Activated T-helper 2 cell treated with anti-CD3 and anti-CD28 coated beads, Interferon-gamma antibody, Interleukin-2, Interleukin-4, amounts not matched to agents 10 μg/mL and 5 μg/mL and 100 μg/mL, durations not matched to agents 14 hours and 24 hours and 36 hours (primary cell): Measurements from ENCODE around the gene MORN3. TPM values are rescaled to one million over a fixed set of nuclear protein-coding genes. Genes with fewer than 3 reads are reported as not detected.

ENCODE experiments used
- DNase-seq: peaks from one replicate; pipeline ENCODE4 v3.0.0; 2021; ENCODE audit warnings: low spot score
- H3K27ac Mint-ChIP-seq: one replicate; pipeline ENCODE4 v1.8.0; 2021; ENCODE audit warnings: mixed read lengths
- H3K27me3 Mint-ChIP-seq: one replicate; pipeline ENCODE4 v1.8.0; 2021; ENCODE audit warnings: low read depth, mixed read lengths
- H3K36me3 Mint-ChIP-seq: one replicate; pipeline ENCODE4 v1.8.0; 2021; ENCODE audit warnings: low read depth, mixed read lengths
- H3K4me1 Mint-ChIP-seq: one replicate; pipeline ENCODE4 v1.8.0; 2021; ENCODE audit warnings: low read depth, mixed read lengths
- H3K4me3 Mint-ChIP-seq: one replicate; pipeline ENCODE4 v1.8.0; 2021; ENCODE audit warnings: low read depth, mild to moderate bottlenecking, moderate library complexity, mixed read lengths
- H3K9me3 Mint-ChIP-seq: one replicate; pipeline ENCODE4 v1.8.0; 2021; ENCODE audit warnings: mixed read lengths
- intact Hi-C: fragments of 100-400 bp; cut with micrococcal nuclease; formaldehyde crosslinking; loops from one replicate; pipeline ENCODE4 v1.15.1; 2023
- total RNA-seq: library from RNA; stranded (reverse); gene quantifications from 2 replicates; pipeline ENCODE4 v1.2.3, GENCODE V29; 2022

The MORN3 gene
- total RNA-seq, 1 donor from 2014 or later = 0.37 TPM

DNA sequence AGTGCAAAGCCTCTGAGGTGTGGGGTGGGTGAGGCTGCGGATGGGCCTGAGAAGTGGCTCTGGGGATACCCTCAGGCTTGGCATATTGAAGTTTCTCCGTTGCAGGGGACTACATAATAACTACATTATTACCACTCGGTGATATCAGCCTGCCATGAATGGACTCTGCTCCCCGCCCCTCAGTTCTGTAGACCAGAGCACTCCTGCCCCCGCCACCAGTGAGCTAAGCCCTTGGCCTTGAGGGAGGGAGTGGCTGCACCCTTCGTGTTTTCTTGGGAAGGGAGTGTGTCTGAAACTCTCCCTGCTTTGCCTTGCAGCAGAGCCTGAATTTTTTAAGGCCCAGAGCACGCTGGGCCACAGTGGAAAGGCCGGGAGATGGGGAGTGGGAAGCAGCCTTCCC lies 41.4 kb downstream of the MORN3 start:
- H3K4me1 Mint-ChIP-seq = peaks cover 50% of the 10 kb centered on the region
- peak overlapping the region; percentile 90 for H3K27ac Mint-ChIP-seq
- intact Hi-C loops = loop anchor here (5.0 kb wide), 3 partner anchors 91 to 276 kb away; partner anchors contain the start of genes ANAPC5 and RHOF
- H3K9me3 Mint-ChIP-seq = no peaks in the 10 kb centered on the region
- no peak for DNase-seq
- H3K4me3 Mint-ChIP-seq = peak overlapping the region; percentile 90
- peaks cover 44% of the 10 kb centered on the region for H3K36me3 Mint-ChIP-seq
- no peaks in the 10 kb centered on the region for H3K27me3 Mint-ChIP-seq

DNA sequence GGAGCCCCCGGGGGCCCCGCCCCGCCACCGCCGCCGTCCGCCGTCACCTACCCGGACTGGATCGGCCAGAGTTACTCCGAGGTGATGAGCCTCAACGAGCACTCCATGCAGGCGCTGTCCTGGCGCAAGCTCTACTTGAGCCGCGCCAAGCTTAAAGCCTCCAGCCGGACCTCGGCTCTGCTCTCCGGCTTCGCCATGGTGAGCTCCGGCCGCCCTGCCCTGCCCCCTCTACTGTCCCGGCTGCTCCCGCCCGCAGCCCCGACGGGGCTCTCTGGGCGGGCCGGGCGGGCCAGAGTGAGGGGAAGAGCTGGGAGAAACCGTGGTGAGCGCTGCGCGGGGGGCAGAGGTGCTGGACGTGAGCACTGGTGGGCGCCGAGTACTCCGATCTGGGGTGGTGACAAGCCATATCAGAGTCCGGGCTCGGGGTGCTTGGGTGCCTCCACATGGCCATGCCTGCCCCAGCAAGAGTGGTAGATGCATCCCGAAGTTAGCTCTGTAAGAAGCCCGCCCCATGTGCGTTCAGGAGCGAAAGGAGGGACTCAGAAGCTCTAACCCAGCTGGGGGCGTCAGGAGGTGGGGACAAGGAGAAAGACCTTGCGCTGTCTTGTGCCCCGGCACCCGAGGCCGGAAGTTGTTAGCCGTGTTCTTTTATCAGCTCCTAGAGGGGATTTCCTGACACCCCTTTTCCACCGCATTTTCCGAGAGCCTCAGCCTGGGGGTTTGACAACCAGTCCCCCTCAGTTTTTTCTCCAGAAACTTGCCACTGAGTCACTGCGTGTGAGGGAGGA lies 42.4 kb downstream of the MORN3 start:
- intact Hi-C loops = loop anchor here (1.0 to 5.0 kb wide), 11 partner anchors 10 to 275 kb away; partner anchors contain the start of genes ANAPC5 and RHOF
- Mint-ChIP-seq H3K9me3 (no peaks in the 10 kb centered on the region), H3K4me1 (peaks cover 44% of the 10 kb centered on the region), H3K4me3 (peak overlapping the region; percentile 90), H3K27me3 (no peaks in the 10 kb centered on the region), H3K27ac (peak overlapping the region; percentile 90), H3K36me3 (peaks cover 39% of the 10 kb centered on the region)
- peak; percentile 78 for DNase-seq

DNA sequence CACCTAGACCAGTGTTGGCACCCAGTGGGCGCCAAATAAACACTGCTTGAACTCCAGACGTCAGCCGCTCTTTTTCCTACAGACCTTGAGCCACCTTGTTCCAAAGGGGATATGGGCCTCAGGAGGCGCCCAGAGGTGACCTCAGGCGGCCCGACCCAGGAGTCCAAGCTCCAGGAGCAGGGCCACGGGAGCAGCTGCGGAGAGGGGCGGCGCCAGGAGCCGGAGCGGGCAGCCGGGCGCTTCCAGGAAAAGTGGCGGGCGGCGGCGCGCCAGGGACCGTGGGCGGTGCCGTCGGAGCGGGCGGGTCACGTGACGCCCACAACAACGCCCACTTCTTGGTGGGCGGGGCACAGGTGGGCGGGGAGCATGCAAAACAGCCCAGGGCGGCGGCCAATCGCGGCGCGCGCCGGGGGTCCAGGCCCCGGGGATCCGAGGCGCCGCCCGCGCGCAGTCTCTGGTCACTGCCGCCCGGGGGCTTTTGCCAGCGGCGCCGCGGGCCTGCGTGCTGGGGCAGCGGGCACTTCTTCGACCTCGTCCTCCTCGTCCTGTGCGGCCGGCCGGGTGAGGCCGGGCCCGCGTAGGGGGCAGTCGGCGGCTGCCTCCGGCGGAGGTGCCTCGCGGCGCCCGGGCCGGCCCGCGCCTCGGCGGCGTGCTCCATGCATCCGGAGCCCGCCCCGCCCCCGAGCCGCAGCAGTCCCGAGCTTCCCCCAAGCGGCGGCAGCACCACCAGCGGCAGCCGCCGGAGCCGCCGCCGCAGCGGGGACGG lies 43.2 kb downstream of the MORN3 start, which contains the start of gene ORAI1:
Gene ORAI1, plus strand, starts transcription at position 444 of the 766 bp plus-strand sequence.
- DNase-seq = peak; percentile 94
- H3K9me3 Mint-ChIP-seq = no peaks in the 10 kb centered on the region
- peaks cover 40% of the 10 kb centered on the region for H3K4me1 Mint-ChIP-seq
- H3K4me3 Mint-ChIP-seq = peak within 1 kb of the TSS; percentile 90
- intact Hi-C loops = loop anchor here (1.0 to 5.0 kb wide), 5 partner anchors 61 to 274 kb away; partner anchors contain the start of genes ANAPC5 and RHOF
- peak within 1 kb of the TSS; percentile 90 for H3K27ac Mint-ChIP-seq
- peaks cover 32% of the 10 kb centered on the region for H3K36me3 Mint-ChIP-seq
- no peaks in the 10 kb centered on the region for H3K27me3 Mint-ChIP-seq

DNA sequence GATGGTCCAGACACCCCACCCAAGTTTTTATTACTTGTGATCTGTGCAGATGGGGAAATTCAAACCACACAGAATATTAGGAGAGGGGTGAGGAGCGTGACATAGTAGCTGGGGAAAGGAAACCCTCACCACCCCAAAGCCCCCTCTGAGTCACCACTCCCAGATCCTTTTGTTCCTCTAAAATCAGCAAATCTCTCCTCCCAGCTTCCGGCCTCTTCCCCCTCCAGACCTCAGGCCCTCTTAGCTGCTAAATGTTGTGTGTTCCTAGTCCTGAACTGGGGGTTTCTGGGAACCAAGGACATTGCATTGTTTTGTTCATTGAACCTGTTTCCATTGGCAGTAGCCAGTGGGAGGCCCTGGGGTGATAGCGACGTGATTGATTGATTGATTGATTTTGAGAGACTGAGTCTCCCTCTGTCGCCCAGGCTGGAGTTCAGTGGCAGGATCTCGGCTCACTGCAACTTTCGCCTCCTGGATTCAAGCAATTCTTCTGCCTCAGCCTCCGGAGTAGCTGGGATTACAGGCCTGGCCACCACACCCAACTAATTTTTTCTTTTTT lies 49.0 kb downstream of the MORN3 start:
- peaks cover 5% of the 10 kb centered on the region for H3K36me3 Mint-ChIP-seq
- peaks cover 11% of the 10 kb centered on the region for H3K4me1 Mint-ChIP-seq
- intact Hi-C loops = no loop called here
- DNase-seq = no peak
- H3K27me3 Mint-ChIP-seq = no peaks in the 10 kb centered on the region
- no peak overlapping the region for H3K27ac Mint-ChIP-seq
- no peak overlapping the region for H3K4me3 Mint-ChIP-seq
- H3K9me3 Mint-ChIP-seq = no peaks in the 10 kb centered on the region

DNA sequence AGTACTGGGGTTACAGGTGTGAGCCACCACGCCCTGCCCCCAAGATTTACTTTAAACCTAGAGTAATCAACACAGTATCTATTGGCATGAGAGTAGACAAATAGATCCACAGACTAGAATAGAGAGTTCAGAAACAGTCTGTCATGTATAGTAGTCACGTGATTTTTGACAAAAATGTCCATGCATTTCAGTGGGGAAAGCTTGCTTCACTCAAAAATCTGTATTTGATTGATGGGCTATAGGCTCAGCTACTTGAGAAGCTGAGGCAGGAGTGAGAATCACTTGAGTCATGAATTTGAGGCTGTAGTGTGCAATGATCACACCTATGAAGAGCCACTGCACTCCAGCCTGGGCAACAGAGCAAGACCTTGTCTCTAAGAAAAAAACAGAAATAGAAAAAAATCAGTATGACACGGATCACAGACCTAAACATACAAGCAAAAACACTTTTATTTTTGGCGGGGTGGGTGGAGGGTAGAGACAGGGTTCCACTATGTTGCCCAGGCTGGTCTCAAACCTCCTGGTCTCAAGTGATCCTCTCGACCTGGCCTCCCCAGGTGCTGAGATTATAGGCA lies 50.7 kb downstream of the MORN3 start:
- no peak for DNase-seq
- intact Hi-C loops = no loop called here
- H3K27me3 Mint-ChIP-seq = no peaks in the 10 kb centered on the region
- no peak overlapping the region for H3K27ac Mint-ChIP-seq
- H3K4me1 Mint-ChIP-seq = peaks cover 3% of the 10 kb centered on the region
- no peak overlapping the region for H3K4me3 Mint-ChIP-seq
- peaks cover 5% of the 10 kb centered on the region for H3K36me3 Mint-ChIP-seq
- H3K9me3 Mint-ChIP-seq = no peaks in the 10 kb centered on the region

DNA sequence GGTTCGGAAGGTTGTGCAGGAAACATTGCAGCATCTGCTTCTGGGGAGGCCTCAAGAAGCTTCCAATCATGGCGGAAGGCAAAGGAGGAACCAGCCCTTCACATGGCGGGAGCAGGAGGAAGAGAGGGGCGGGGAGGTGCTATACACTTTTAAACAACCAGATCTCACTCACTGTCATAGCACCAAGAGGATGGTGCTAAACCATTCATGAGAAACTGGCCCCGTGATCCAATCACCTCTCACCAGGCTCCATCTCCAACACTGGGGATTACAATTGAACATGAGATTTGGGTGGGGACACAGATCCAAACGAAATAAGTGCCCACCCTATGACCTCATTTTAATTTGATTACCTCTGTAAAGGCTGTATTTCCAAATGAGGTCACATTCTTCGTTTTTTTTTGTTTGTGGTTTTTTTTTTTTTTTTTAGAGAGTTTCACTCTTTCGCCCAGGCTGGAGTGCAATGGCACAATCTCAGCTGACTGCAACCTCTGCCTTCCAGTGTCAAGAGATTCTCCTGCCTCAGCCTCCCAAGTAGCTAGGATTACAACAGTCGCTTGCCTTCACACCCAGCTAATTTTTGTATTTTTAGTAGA lies 54.5 kb downstream of the MORN3 start:
- intact Hi-C loops = loop anchor here (2.0 kb wide), 1 partner anchor 32 kb away; no protein-coding TSS in a partner anchor
- Mint-ChIP-seq H3K27ac (no peak overlapping the region), H3K36me3 (peaks cover 5% of the 10 kb centered on the region), H3K4me3 (no peak overlapping the region), H3K27me3 (no peaks in the 10 kb centered on the region), H3K4me1 (peaks cover 1% of the 10 kb centered on the region), H3K9me3 (no peaks in the 10 kb centered on the region)
- DNase-seq = no peak

DNA sequence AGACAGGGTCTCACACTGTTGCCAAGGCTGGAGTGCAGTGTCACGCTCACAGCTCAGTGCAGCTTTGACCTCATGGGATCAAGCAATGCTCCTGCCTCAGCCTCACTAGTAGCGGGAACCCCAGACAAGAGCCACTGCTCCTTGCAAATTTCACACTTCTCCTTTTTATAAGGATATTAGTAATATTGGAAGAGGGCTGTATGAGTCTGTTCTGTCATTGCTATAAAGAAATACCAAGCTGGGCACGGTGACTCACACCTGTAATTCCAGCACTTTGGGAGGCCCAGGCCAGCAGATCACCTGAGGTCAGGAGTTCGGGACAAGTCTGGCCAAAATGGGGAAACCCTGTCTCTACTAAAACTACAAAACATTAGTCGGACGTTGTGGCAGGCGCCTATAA lies 56.0 kb downstream of the MORN3 start:
- Mint-ChIP-seq H3K36me3 (peaks cover under 1% of the 10 kb centered on the region), H3K27ac (no peak overlapping the region), H3K4me3 (no peak overlapping the region), H3K4me1 (peaks cover 1% of the 10 kb centered on the region), H3K9me3 (no peaks in the 10 kb centered on the region), H3K27me3 (no peaks in the 10 kb centered on the region)
- intact Hi-C loops = no loop called here
- no peak for DNase-seq

DNA sequence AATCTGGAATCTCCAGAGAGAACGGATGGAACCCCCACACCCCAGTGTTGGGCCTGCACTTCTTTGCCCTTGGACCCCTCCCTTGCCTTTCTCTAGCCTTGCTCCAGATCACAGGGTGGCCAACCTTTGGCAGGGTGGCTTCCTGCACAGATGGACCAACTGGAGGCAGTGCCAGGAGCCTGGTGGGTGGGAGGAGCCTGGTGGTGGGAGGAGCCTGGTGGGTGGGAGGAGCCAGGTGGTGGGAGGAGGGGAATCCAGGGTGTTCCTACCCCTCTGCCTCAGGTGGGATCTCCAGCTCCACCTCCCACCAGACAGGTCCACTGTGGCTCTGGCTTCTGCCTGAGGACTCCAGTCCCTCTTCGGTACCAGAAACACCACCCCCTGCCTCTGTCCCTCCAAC lies 58.1 kb downstream of the MORN3 start:
- no peak overlapping the region for H3K27ac Mint-ChIP-seq
- no peaks in the 10 kb centered on the region for H3K9me3 Mint-ChIP-seq
- no peak overlapping the region for H3K4me3 Mint-ChIP-seq
- H3K4me1 Mint-ChIP-seq = peaks cover 1% of the 10 kb centered on the region
- no peaks in the 10 kb centered on the region for H3K27me3 Mint-ChIP-seq
- DNase-seq = no peak
- no peaks in the 10 kb centered on the region for H3K36me3 Mint-ChIP-seq
- intact Hi-C loops = no loop called here

DNA sequence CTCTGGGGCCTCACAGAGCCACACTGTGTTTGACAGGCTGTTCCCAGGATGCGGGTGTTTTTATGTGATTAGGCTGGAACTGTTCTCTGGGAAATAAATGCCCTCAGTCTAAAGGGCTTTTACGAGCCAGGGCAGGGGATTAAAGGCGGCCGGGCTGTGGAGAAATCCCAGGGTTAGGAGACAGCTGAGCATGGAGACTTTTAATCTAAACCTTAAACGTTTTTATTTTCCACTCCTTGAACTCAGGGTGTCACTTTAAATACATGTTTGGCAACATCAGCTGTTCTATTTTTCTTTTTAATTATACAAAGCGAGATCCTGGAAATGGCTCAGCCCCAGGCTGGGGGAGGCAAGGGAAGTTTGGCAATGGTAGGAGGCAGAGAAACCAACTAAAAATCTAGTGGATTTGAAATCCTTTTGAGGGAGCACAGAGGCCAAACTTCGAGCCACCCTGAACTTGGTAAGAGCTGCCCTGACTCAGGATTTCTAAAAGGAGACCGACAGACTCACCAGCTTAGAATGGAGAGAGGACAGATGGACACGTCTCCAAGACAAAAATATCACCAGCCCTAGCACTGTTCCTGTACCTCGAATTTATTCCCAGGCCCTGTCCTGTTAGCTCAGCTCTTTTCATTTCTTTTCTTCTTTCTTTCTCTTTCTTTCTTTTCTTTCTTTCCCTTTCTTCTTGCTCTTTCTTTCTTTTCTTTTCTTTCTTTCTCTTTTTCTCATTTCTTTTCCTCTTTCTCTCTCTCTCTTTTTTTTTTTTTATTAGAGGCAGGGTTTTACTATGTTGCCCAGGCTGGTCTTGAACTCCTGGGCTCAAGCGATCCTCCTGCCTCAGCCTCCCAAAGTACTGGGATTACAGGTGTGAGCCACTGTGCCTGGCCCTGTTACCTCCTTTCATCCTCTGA lies 59.0 kb downstream of the MORN3 start:
- intact Hi-C loops = no loop called here
- H3K27me3 Mint-ChIP-seq = no peaks in the 10 kb centered on the region
- no peak overlapping the region for H3K27ac Mint-ChIP-seq
- H3K9me3 Mint-ChIP-seq = no peaks in the 10 kb centered on the region
- DNase-seq = no peak
- H3K4me3 Mint-ChIP-seq = no peak overlapping the region
- peaks cover 1% of the 10 kb centered on the region for H3K4me1 Mint-ChIP-seq
- H3K36me3 Mint-ChIP-seq = no peaks in the 10 kb centered on the region

DNA sequence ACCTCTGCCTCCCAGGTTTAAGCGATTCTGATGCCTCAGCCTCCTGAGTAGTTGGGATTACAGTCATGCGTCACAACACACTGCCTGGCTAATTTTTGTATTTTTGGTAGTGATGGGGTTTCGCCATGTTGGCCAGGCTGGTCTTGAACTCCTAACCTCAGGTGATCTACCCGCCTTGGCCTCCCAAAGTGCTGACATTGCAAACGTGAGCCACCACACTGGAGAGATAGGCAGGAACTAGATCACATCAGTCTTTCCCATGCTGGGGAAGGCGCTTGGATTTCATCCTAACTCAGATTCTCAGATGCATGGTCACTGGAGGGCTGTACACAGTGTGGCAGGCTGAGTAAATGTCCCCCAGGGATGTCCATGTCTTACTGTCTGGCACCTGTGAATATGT lies 61.2 kb downstream of the MORN3 start:
- Mint-ChIP-seq H3K4me3 (no peak overlapping the region), H3K27ac (no peak overlapping the region), H3K9me3 (no peaks in the 10 kb centered on the region), H3K4me1 (no peaks in the 10 kb centered on the region), H3K27me3 (no peaks in the 10 kb centered on the region), H3K36me3 (no peaks in the 10 kb centered on the region)
- intact Hi-C loops = no loop called here
- DNase-seq = no peak

DNA sequence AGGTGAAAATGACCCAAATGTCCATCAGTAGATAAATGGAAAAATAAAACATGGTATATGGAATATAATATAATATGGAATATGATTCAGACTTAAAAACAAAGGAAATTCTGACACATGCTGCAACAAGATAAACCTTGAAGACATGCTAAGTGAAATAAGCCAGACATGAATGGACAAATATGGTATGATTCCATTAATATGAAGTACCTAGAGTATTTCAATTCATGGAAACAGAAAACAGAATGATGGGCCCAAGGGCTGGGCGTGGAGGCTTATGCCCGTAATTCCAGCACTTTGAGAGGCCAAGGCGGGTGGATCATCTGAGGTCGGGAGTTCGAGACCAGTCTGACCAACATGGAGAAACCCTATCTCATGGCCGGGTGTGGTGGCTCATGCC lies 65.9 kb downstream of the MORN3 start:
- no peak for DNase-seq
- Mint-ChIP-seq H3K36me3 (peaks cover 3% of the 10 kb centered on the region), H3K27me3 (no peaks in the 10 kb centered on the region), H3K4me3 (no peak overlapping the region), H3K9me3 (no peaks in the 10 kb centered on the region), H3K27ac (no peak overlapping the region), H3K4me1 (peaks cover 5% of the 10 kb centered on the region)
- intact Hi-C loops = no loop called here
